HG02970 (cell line): Measurements from ENCODE around the gene TSSK6.

Source experiments
- ATAC-seq: cut with Tn5 transposase; IDR thresholded peaks from one replicate; pipeline ENCODE4 v1.9.1; 2021; ENCODE audit warnings: mild to moderate bottlenecking, moderate library complexity, moderate number of reproducible peaks; ENCODE audit not compliant: unreplicated experiment, low FRiP score

Gene TSSK6

DNA sequence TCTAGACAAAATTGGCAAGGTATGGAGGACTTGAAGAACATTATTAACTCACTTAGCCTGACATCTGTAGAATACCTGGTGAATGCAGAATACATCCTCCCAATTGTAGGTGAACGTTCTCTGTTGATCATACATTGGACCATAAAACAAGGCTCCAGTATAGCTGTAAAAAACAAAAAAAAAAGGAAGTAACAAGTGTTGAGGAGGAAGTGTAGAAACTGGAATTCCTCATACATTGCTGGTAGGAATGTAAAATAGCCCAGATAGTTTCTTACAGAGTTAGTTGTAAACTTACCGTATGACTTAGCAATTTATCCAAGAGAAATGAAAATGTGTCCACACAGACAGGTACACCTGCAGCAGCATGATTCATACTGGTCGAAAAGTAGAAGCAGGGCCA lies 44.8 kb downstream of the TSSK6 start:
- no peak for ATAC-seq

DNA sequence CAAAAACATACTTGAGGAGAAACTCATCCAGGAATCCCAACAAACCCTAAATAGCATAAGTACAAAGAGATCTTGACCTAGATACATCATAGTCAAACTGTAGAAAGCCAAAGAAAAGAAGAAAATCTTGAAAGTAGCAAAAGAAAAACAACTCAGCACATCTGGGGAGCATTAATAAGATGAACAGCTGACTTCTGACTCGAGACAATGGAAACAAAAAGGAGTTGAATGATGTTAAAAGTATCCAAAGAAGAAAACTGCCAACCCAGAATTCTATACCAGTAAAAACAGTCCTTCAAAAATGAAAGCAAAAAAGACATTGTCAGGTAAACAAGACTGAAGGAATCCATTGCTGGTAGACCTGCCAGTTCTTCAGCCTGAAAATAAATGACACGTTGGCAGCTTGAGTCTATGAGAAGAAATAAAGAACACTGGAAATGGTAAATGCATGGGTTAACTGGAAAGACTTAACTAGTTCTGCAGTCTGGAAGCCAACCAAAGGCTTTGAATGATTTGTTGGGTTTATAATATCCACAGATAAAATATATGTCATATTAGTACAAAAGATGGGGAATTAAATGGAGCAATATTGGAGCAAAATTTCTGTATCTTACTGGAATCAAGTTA lies 46.8 kb downstream of the TSSK6 start:
- no peak for ATAC-seq

DNA sequence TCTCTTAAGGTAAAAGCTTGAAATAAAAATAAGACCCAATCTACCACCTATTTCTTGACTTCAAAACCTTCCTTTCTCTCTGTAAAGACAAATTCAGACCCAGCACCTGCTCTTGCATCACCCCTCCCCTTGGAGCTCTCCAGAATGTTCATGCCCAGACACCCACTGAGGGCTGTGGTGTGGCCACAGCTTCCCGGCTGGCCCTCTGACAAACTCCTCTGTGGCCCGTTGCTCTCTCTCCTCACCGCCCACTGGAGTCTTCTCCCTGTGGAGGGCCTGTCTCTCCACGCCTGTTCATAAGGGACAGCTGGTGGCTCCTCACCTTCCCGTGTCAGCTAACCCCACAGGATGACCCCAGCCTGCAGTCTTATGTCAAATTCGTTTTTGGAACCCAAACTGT lies 49.1 kb downstream of the TSSK6 start:
- ATAC-seq, result no peak

DNA sequence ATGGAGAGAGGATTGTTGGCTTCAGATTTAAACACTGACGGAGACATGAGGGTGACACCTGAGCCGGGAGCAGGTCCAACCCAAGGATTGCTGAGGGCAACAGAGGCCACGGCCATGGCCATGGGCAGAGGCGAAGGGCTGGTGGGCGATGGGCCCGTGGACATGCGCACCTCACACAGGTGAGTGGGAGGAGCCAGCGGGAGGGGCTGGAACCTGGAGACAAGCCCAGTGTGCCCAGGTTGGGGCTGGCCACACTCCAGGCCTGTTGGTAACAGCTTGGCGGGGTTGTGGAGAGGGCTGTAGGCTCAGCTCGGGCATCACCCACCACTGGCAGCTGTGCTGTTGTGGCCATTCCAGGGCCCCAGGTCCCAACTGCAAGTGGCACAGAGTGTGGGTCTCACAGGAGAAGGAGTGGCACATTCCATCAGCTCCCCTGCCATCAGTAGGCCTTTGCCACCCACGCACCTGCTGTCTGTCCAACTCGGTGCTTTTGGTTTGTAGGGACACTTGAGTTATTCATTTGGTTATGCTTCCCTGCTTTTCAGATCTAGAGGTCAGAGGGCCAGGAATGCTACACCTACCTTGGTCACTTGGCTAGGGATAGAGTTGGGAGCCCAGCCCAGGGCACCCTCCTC lies 49.8 kb downstream of the TSSK6 start:
- no peak for ATAC-seq

DNA sequence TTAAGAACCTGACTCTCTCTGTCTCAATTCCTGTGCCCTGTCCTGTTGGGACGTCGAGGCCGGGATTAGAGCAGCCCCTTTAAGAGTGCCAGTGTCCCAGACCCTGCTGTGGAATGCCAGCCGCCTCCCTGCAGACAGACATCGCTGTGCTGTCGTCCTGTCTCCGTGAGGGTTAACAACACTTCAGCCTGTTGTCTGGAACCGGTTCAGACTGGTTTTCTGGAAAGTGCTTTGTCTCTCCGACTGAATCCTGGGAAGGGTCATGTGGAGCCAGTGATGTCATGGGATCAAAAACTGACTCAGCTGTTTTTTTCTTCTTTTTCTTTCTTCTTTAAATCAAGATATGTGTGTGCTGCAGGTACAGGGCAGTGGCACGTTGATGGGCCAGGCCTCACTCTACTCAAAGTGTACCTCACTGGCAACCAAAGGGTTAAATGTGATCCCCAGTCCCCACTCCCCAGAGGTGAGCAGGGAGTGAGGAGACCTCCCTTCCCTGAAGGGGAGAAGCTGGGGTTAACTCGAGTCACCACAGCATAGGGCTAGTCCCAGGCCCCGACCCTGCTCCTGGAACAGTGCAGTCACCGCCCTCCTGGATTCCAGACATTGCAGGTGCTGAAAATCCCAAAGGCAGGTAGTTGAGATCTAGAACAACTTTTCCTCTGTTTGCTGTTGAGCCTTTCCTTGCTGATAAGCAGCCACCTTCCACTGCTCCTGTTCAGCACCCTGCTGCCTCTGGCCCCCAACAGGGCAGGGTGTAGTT lies 50.8 kb downstream of the TSSK6 start:
- ATAC-seq, result no peak
